ENCODE results near the gene SLCO2A1. TPM values are rescaled to one million over a fixed set of nuclear protein-coding genes. Genes with fewer than 3 reads are reported as not detected.

The SLCO2A1 gene
- total RNA-seq, 1 donor from 2014 or later = 0.33 TPM

- no peak overlapping the region for H3K27ac Mint-ChIP-seq (ENCODE audit: unreplicated experiment)
- TF ChIP-seq CTCF (conservative IDR thresholded peaks at IDR 0.05) = no peak
- H3K9me3 Mint-ChIP-seq = no peaks in the 10 kb centered on the region
- peaks cover 7% of the 10 kb centered on the region for H3K4me1 Mint-ChIP-seq
- H3K36me3 Mint-ChIP-seq (ENCODE audit: low read depth) = no peaks in the 10 kb centered on the region
- H3K27me3 Mint-ChIP-seq (ENCODE audit: low read depth) = peaks cover 2% of the 10 kb centered on the region
- no peak overlapping the region for H3K4me3 Mint-ChIP-seq
- DNase-seq (ENCODE audit: low read depth, low spot score) = no peak
Measured at GRCh38 chr3:133943639-133944141, 86.0 kb downstream of the SLCO2A1 start.

GRCh38 chr3:133943031-133943535 lies 86.6 kb downstream of the SLCO2A1 start:
- no peaks in the 10 kb centered on the region for H3K9me3 Mint-ChIP-seq
- H3K36me3 Mint-ChIP-seq (ENCODE audit: low read depth) = no peaks in the 10 kb centered on the region
- TF ChIP-seq CTCF (conservative IDR thresholded peaks at IDR 0.05) = no peak
- H3K27ac Mint-ChIP-seq (ENCODE audit: unreplicated experiment) = no peak overlapping the region
- H3K27me3 Mint-ChIP-seq (ENCODE audit: low read depth) = peaks cover 2% of the 10 kb centered on the region
- DNase-seq (ENCODE audit: low read depth, low spot score) = no peak
- no peak overlapping the region for H3K4me3 Mint-ChIP-seq
- H3K4me1 Mint-ChIP-seq = peaks cover 7% of the 10 kb centered on the region

- DNase-seq (ENCODE audit: low read depth, low spot score) = no peak
- Mint-ChIP-seq H3K27me3 (ENCODE audit: low read depth) (peaks cover 1% of the 10 kb centered on the region), H3K36me3 (ENCODE audit: low read depth) (no peaks in the 10 kb centered on the region)
Measured at GRCh38 chr3:133941415-133941821, 88.3 kb downstream of the SLCO2A1 start.

GRCh38 chr3:133940536-133940935 lies 89.2 kb downstream of the SLCO2A1 start:
- Mint-ChIP-seq H3K36me3 (ENCODE audit: low read depth) (no peaks in the 10 kb centered on the region), H3K4me3 (no peak overlapping the region), H3K9me3 (no peaks in the 10 kb centered on the region), H3K27me3 (ENCODE audit: low read depth) (no peaks in the 10 kb centered on the region), H3K4me1 (peaks cover 7% of the 10 kb centered on the region), H3K27ac (ENCODE audit: unreplicated experiment) (no peak overlapping the region)
- no peak for TF ChIP-seq CTCF (conservative IDR thresholded peaks at IDR 0.05)
- DNase-seq (ENCODE audit: low read depth, low spot score) = no peak

More at GRCh38 chr3:133941415-133941821, 88.3 kb downstream of the SLCO2A1 start:
- Mint-ChIP-seq H3K4me1 (peaks cover 7% of the 10 kb centered on the region), H3K4me3 (no peak overlapping the region), H3K27ac (ENCODE audit: unreplicated experiment) (no peak overlapping the region), H3K9me3 (no peaks in the 10 kb centered on the region)
- TF ChIP-seq CTCF (conservative IDR thresholded peaks at IDR 0.05) = no peak

GRCh38 chr3:133939463-133939835 lies 90.3 kb downstream of the SLCO2A1 start:
- no peak for DNase-seq (ENCODE audit: low read depth, low spot score)

More at GRCh38 chr3:133939463-133939835, 90.3 kb downstream of the SLCO2A1 start:
- TF ChIP-seq CTCF (conservative IDR thresholded peaks at IDR 0.05) = no peak
- Mint-ChIP-seq H3K4me3 (no peak overlapping the region), H3K27me3 (ENCODE audit: low read depth) (no peaks in the 10 kb centered on the region), H3K4me1 (peaks cover 7% of the 10 kb centered on the region), H3K27ac (ENCODE audit: unreplicated experiment) (no peak overlapping the region), H3K36me3 (ENCODE audit: low read depth) (no peaks in the 10 kb centered on the region), H3K9me3 (no peaks in the 10 kb centered on the region)

All from neural crest cell (in vitro differentiated cells).